Measurements from ENCODE around the gene LAMA2.

The LAMA2 gene

DNA sequence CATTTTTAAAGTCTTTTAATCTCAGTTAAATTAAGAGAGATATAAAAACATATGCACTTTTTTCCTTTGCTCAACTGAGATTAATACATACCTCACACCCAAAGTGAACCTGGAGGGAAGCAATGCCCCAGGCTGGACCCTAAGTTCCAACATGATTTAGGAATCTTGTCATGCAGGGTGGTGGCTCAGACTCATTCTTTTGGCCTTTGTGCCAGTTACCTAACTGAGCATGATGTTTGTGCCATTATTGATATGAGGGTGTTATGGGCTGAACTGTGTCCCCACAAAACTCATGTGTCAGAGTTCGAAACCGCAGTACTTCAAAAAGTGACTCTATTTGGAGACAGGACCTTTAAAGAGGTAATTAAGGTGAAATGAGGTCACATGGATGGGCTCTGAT lies 639.0 kb downstream of the LAMA2 start:
- no peaks in the 10 kb centered on the region for H3K36me3 Mint-ChIP-seq (ENCODE audit: low read depth)
- DNase-seq (no peak), ATAC-seq (no peak)
- no peaks in the 10 kb centered on the region for H3K9me3 Mint-ChIP-seq
- no peak overlapping the region for H3K27ac Mint-ChIP-seq
- H3K27me3 Mint-ChIP-seq = no peaks in the 10 kb centered on the region
- no peak overlapping the region for H3K4me3 Mint-ChIP-seq
- H3K4me1 Mint-ChIP-seq = peaks cover 7% of the 10 kb centered on the region

GRCh38 chr6:129523816-129524215 lies 640.9 kb downstream of the LAMA2 start:
- peaks cover 7% of the 10 kb centered on the region for H3K4me1 Mint-ChIP-seq
- no peaks in the 10 kb centered on the region for H3K27me3 Mint-ChIP-seq
- ATAC-seq (no peak), DNase-seq (no peak)
- H3K27ac Mint-ChIP-seq = no peak overlapping the region
- no peaks in the 10 kb centered on the region for H3K36me3 Mint-ChIP-seq (ENCODE audit: low read depth)
- H3K4me3 Mint-ChIP-seq = no peak overlapping the region
- H3K9me3 Mint-ChIP-seq = no peaks in the 10 kb centered on the region

DNA sequence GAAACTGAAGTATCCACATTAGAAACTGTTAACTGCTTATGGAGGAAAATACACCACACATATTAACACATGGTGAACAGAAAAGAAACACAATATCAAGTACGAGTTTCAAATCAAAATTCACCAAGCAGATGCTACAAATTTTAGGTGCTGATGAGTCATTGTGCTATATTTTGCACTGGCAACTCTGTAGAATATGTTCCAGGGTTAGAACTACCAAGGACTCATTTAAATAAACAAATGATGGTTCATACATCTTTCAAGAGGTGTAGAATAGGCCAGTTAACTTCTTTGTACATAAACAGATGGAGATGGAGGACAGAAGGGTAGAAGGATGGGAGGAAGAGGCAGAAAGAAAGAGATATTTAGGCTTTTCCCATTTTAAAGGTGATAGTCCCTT lies 642.1 kb downstream of the LAMA2 start:
- H3K4me3 Mint-ChIP-seq = no peak overlapping the region
- DNase-seq = no peak
- no peaks in the 10 kb centered on the region for H3K27me3 Mint-ChIP-seq
- no peak for ATAC-seq
- H3K27ac Mint-ChIP-seq = no peak overlapping the region
- no peaks in the 10 kb centered on the region for H3K9me3 Mint-ChIP-seq
- H3K36me3 Mint-ChIP-seq (ENCODE audit: low read depth) = no peaks in the 10 kb centered on the region
- peaks cover 7% of the 10 kb centered on the region for H3K4me1 Mint-ChIP-seq

- ATAC-seq = no peak
- Mint-ChIP-seq H3K36me3 (ENCODE audit: low read depth) (no peaks in the 10 kb centered on the region), H3K27me3 (no peaks in the 10 kb centered on the region), H3K4me3 (no peak overlapping the region), H3K27ac (no peak overlapping the region), H3K4me1 (no peaks in the 10 kb centered on the region), H3K9me3 (peaks cover 12% of the 10 kb centered on the region)
- DNase-seq = no peak
These were observed 652.0 kb downstream of the LAMA2 start for GRCh38 chr6:129534926-129535325.

GRCh38 chr6:129536271-129536670 lies 653.3 kb downstream of the LAMA2 start:
- no peak for DNase-seq
- no peaks in the 10 kb centered on the region for H3K27me3 Mint-ChIP-seq
- peaks cover 12% of the 10 kb centered on the region for H3K9me3 Mint-ChIP-seq
- H3K27ac Mint-ChIP-seq = no peak overlapping the region
- H3K4me1 Mint-ChIP-seq = no peaks in the 10 kb centered on the region
- no peak overlapping the region for H3K4me3 Mint-ChIP-seq
- ATAC-seq = no peak
- H3K36me3 Mint-ChIP-seq (ENCODE audit: low read depth) = no peaks in the 10 kb centered on the region

GRCh38 chr6:129539032-129539431 lies 656.1 kb downstream of the LAMA2 start:
- no peak for DNase-seq
- H3K4me3 Mint-ChIP-seq = no peak overlapping the region
- peaks cover 4% of the 10 kb centered on the region for H3K4me1 Mint-ChIP-seq
- no peak for ATAC-seq
- H3K36me3 Mint-ChIP-seq (ENCODE audit: low read depth) = no peaks in the 10 kb centered on the region
- no peak overlapping the region for H3K27ac Mint-ChIP-seq
- H3K27me3 Mint-ChIP-seq = no peaks in the 10 kb centered on the region
- H3K9me3 Mint-ChIP-seq = peaks cover 5% of the 10 kb centered on the region

DNA sequence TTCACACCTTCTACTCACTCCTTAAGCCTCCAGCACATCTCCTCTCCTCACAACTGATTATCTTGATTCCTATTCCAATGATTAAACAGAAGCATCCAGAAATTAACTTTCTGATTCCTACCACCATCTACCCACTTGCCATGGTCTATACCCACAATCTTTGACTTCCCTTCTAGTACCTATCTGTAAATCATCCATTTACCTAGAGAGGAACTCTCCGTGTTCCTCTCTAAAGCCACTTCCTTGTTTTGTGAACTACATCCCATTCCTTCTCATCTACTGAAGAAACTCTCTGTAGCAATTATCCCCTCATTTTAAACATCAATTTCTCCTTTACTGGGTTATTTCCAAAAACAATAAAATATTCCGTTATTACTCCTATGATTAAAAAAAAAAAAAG lies 659.8 kb downstream of the LAMA2 start:
- H3K27me3 Mint-ChIP-seq = no peaks in the 10 kb centered on the region
- peaks cover 6% of the 10 kb centered on the region for H3K4me1 Mint-ChIP-seq
- no peak overlapping the region for H3K27ac Mint-ChIP-seq
- H3K36me3 Mint-ChIP-seq (ENCODE audit: low read depth) = no peaks in the 10 kb centered on the region
- no peak for DNase-seq
- peaks cover 8% of the 10 kb centered on the region for H3K9me3 Mint-ChIP-seq
- ATAC-seq = no peak
- H3K4me3 Mint-ChIP-seq = no peak overlapping the region

DNA sequence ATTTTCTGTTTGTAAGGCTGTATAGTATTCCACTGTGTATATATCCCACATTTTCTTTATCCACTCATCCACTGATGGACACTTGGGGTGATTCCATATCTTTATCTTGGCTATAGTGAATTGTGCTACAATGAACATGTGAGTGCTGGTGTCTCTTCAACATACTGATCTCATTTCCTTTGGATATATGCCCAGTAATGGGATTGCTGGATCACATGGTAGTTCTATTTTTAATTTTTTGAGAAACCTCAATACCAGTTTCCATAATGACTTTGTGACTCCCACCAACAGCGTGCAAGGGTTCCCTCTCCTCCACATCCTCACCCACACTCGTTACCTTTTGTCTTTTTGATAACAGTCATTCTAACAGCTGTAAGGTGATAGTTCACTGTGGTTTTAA lies 661.0 kb downstream of the LAMA2 start:
- DNase-seq (no peak), ATAC-seq (no peak)
- no peak overlapping the region for H3K27ac Mint-ChIP-seq
- H3K9me3 Mint-ChIP-seq = peaks cover 8% of the 10 kb centered on the region
- peaks cover 6% of the 10 kb centered on the region for H3K4me1 Mint-ChIP-seq
- H3K4me3 Mint-ChIP-seq = no peak overlapping the region
- no peaks in the 10 kb centered on the region for H3K36me3 Mint-ChIP-seq (ENCODE audit: low read depth)
- H3K27me3 Mint-ChIP-seq = no peaks in the 10 kb centered on the region

DNA sequence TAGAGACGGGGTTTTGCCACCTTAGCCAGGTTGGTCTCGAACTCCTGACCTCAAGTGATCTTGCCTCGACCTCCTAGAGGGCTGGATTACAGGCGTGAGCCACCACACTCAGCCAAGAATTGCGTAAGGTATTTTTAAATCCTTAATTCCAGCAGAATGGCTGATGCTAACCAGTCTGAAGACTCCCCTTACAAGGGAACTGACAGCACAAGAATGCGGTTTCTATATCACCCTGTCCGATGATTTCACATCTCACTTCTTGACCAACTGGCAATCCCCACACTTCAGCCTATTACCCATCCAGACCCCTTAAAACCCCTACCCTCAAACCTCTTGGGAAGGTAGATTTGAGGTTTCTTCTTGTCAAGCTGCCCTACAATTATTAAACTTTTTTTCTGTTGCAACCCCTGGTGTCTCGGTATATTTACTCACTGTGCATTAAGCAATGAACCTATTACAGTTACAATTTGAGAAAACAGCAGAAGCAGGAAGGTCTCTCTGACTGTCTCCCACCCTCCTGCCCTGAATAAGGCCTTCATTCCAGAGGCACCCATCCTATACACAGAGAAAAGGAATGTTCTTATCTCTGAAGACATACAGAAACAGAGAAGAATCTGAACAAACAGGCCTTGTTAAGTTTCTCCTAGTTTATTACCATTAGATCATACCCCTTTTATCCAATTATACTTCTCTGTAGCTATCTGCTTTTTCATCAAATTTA lies 662.1 kb downstream of the LAMA2 start:
- no peak overlapping the region for H3K27ac Mint-ChIP-seq
- H3K4me1 Mint-ChIP-seq = peaks cover 6% of the 10 kb centered on the region
- no peaks in the 10 kb centered on the region for H3K36me3 Mint-ChIP-seq (ENCODE audit: low read depth)

GRCh38 chr6:129546702-129547101 lies 663.8 kb downstream of the LAMA2 start:
- Mint-ChIP-seq H3K9me3 (peaks cover 8% of the 10 kb centered on the region), H3K4me1 (peaks cover 6% of the 10 kb centered on the region), H3K27me3 (no peaks in the 10 kb centered on the region), H3K36me3 (ENCODE audit: low read depth) (no peaks in the 10 kb centered on the region), H3K27ac (no peak overlapping the region), H3K4me3 (no peak overlapping the region)
- ATAC-seq (no peak), DNase-seq (no peak)

More for the DNA sequence above, 662.1 kb downstream of the LAMA2 start:
- DNase-seq (no peak), ATAC-seq (no peak)
- H3K4me3 Mint-ChIP-seq = no peak overlapping the region
- H3K27me3 Mint-ChIP-seq = no peaks in the 10 kb centered on the region
- H3K9me3 Mint-ChIP-seq = peaks cover 8% of the 10 kb centered on the region

DNA sequence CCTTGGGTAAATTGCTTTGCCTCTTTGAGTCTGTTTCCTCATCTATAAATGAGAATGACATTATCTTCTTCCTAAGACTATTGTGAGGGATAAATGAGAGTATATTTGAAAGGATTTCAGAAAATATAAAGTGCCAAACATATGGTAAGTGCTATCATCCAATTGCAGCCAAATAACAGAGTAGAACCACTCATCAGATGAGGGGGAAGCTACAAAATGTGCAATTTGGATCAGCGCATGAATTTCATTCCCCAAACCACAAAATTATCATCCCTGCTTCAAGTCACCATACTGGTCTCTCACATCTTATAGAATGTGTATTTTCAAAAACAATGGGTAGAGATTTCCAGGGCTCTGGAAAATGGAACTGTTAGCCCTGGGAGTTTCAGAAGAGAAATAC lies 668.5 kb downstream of the LAMA2 start:
- Mint-ChIP-seq H3K4me1 (no peaks in the 10 kb centered on the region), H3K4me3 (no peak overlapping the region)
- ATAC-seq = no peak

DNA sequence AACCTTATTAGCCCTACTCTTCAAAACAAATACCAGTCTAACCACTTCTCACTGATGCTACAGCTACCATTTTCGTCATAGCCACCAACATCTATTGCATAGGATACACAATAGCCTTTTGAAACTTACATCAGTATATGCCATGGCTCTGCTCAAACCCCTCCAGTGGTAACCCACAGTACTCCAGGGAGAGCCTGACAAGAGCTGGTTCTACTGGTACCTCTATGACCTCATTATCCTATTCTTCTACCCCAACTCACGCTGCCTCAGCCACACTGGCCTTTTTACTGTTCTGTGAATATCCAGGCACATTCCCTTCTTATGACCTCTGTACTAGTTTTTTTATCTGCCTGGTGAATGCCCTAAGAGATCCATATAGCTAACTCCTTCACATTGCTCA lies 669.5 kb downstream of the LAMA2 start:
- H3K4me1 Mint-ChIP-seq = no peaks in the 10 kb centered on the region
- no peak overlapping the region for H3K4me3 Mint-ChIP-seq
- H3K36me3 Mint-ChIP-seq (ENCODE audit: low read depth) = no peaks in the 10 kb centered on the region
- H3K27me3 Mint-ChIP-seq = no peaks in the 10 kb centered on the region
- H3K9me3 Mint-ChIP-seq = no peaks in the 10 kb centered on the region
- no peak overlapping the region for H3K27ac Mint-ChIP-seq
- ATAC-seq (no peak), DNase-seq (no peak)

More for the DNA sequence above, 668.5 kb downstream of the LAMA2 start:
- Mint-ChIP-seq H3K27me3 (no peaks in the 10 kb centered on the region), H3K36me3 (ENCODE audit: low read depth) (no peaks in the 10 kb centered on the region), H3K9me3 (no peaks in the 10 kb centered on the region), H3K27ac (no peak overlapping the region)
- no peak for DNase-seq

GRCh38 chr6:129555206-129555832 lies 672.4 kb downstream of the LAMA2 start:
- Mint-ChIP-seq H3K4me1 (no peaks in the 10 kb centered on the region), H3K36me3 (ENCODE audit: low read depth) (peaks cover 2% of the 10 kb centered on the region), H3K9me3 (no peaks in the 10 kb centered on the region), H3K4me3 (no peak overlapping the region), H3K27me3 (no peaks in the 10 kb centered on the region), H3K27ac (no peak overlapping the region)
- DNase-seq = no peak
- ATAC-seq = no peak

GRCh38 chr6:129558248-129558647 lies 675.3 kb downstream of the LAMA2 start:
- no peaks in the 10 kb centered on the region for H3K4me1 Mint-ChIP-seq
- H3K27me3 Mint-ChIP-seq = peaks cover 3% of the 10 kb centered on the region
- H3K36me3 Mint-ChIP-seq (ENCODE audit: low read depth) = peaks cover 2% of the 10 kb centered on the region
- H3K27ac Mint-ChIP-seq = no peak overlapping the region
- H3K9me3 Mint-ChIP-seq = no peaks in the 10 kb centered on the region
- H3K4me3 Mint-ChIP-seq = no peak overlapping the region
- ATAC-seq = no peak
- DNase-seq = no peak

GRCh38 chr6:129565366-129565765 lies 682.4 kb downstream of the LAMA2 start:
- no peak overlapping the region for H3K4me3 Mint-ChIP-seq
- H3K27ac Mint-ChIP-seq = no peak overlapping the region
- no peak for ATAC-seq

More at GRCh38 chr6:129565366-129565765, 682.4 kb downstream of the LAMA2 start:
- Mint-ChIP-seq H3K27me3 (peaks cover 3% of the 10 kb centered on the region), H3K4me1 (no peaks in the 10 kb centered on the region), H3K9me3 (peaks cover 5% of the 10 kb centered on the region), H3K36me3 (ENCODE audit: low read depth) (no peaks in the 10 kb centered on the region)
- no peak for DNase-seq

All from activated naive CD8-positive, alpha-beta T cell treated with anti-CD3 and anti-CD28 coated beads, Interleukin-2, amount 50 U/mL, for 24 hours (primary cell).